CD4-positive, CD25-positive, alpha-beta regulatory T cell (primary cell): ENCODE data around the gene CYP1B1. TPM values are rescaled to one million over a fixed set of nuclear protein-coding genes. Genes with fewer than 3 reads are reported as not detected.

Experiments
- ATAC-seq, 2 donors: fragments of 150-1000 bp; cut with Tn5 transposase; one replicate each; pipeline ENCODE4 v1.10.0; 2021; ENCODE audit warnings: low read depth in 2 of 2, moderate number of reproducible peaks in 2 of 2, moderate library complexity in 1 of 2
- DNase-seq, 3 donors: peaks; one replicate each; pipeline versions ENCODE4 v3.0.0 to v3.0.0-alpha.2; 2012 to 2022; ENCODE audit warnings: mixed read lengths in 1 of 3
- H3K27ac ChIP-seq: one replicate; pipeline ENCODE4 v1.7.0; 2013; ENCODE audit warnings: mild to moderate bottlenecking, low read length; ENCODE audit not compliant: insufficient read depth, poor library complexity, severe bottlenecking
- H3K27me3 ChIP-seq: one replicate; pipeline ENCODE4 v1.7.0; 2013; ENCODE audit warnings: low read length; ENCODE audit not compliant: control insufficient read depth, insufficient read depth
- H3K36me3 ChIP-seq: one replicate; pipeline ENCODE4 v1.7.0; 2013; ENCODE audit warnings: mild to moderate bottlenecking, low read length, moderate library complexity; ENCODE audit not compliant: control insufficient read depth, insufficient read depth
- H3K4me1 ChIP-seq: 2 replicates; pipeline ENCODE4 v1.7.0; 2013; ENCODE audit warnings: mild to moderate bottlenecking, low read length; ENCODE audit not compliant: insufficient read depth, control insufficient read depth, poor library complexity, severe bottlenecking
- H3K4me3 ChIP-seq: one replicate; pipeline ENCODE4 v1.7.0; 2013; ENCODE audit warnings: low read depth, mild to moderate bottlenecking, low read length, moderate library complexity
- H3K9me3 ChIP-seq, 2 experiments: 1 replicate in 1 of 2; 2 replicates in 1 of 2; pipeline ENCODE4 v1.7.0; 2013; ENCODE audit warnings: low read length in 2 of 2, mild to moderate bottlenecking in 1 of 2, moderate library complexity in 1 of 2; ENCODE audit not compliant: control insufficient read depth in 2 of 2
- H3K27ac Mint-ChIP-seq, 3 donors: one replicate each; pipeline ENCODE4 v1.8.0; 2020 to 2022; ENCODE audit warnings: mild to moderate bottlenecking in 3 of 3, mixed read lengths in 3 of 3, moderate library complexity in 2 of 3
- H3K27me3 Mint-ChIP-seq: one replicate; pipeline ENCODE4 v1.8.0; 2022; ENCODE audit warnings: mild to moderate bottlenecking, mixed read lengths
- H3K36me3 Mint-ChIP-seq: one replicate; pipeline ENCODE4 v1.8.0; 2020; ENCODE audit warnings: mixed read lengths
- H3K4me1 Mint-ChIP-seq, 4 donors: one replicate each; pipeline ENCODE4 v1.8.0; 2020 to 2022; ENCODE audit warnings: mixed read lengths in 4 of 4, mild to moderate bottlenecking in 1 of 4
- H3K4me3 Mint-ChIP-seq, 4 donors: one replicate each; pipeline ENCODE4 v1.8.0; 2020 to 2022; ENCODE audit warnings: mild to moderate bottlenecking in 4 of 4, mixed read lengths in 4 of 4, moderate library complexity in 3 of 4
- H3K9me3 Mint-ChIP-seq, 7 donors: one replicate each; pipeline ENCODE4 v1.8.0; 2020 to 2022; ENCODE audit warnings: mixed read lengths in 7 of 7, mild to moderate bottlenecking in 3 of 7, moderate library complexity in 2 of 7
- polyA plus RNA-seq, 4 donors: library from polyadenylated mRNA; unstranded; fragments of 300-500 nt; fragmentation: Illumina TruSeq; gene quantifications; one replicate each; pipeline ENCODE4 v1.2.3, GENCODE V29; 2021
- total RNA-seq: library from RNA; stranded (reverse); gene quantifications from one replicate; pipeline ENCODE4 v1.2.3, GENCODE V29; 2022

The CYP1B1 gene
- total and polyA plus RNA-seq, 5 donors from 2014 or later = 0.09 to 0.36 (median 0.10) TPM; not detected in 2

DNA sequence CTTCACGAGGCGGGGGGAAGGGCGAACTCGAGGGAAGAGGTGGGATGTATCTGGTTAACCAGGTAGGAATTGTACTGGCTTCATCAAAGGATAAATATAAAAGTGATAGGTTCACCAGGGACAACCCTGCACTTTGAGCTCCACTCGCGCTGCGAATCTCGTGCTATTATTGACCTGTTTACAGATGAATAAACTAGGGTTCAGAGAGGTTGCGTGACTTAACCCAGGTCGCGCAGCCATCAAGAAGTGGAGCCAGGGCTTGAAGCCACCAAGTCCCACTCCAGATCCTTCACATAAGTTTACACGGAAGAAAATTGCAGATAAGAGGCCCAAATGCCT is 1.4 kb upstream of the CYP1B1 start:
- no peaks in the 10 kb centered on the region for H3K9me3 ChIP-seq
- H3K4me3 Mint-ChIP-seq = peak overlapping the region in 1 of 4 donors; percentile 10
- peaks cover 13% of the 10 kb centered on the region for H3K4me1 ChIP-seq
- H3K27me3 Mint-ChIP-seq = peaks cover 67% of the 10 kb centered on the region
- no peaks in the 10 kb centered on the region for H3K36me3 ChIP-seq
- no peak overlapping the region for H3K4me3 ChIP-seq
- peaks cover 10% of the 10 kb centered on the region for H3K27me3 ChIP-seq
- H3K27ac Mint-ChIP-seq = no peak overlapping the region
- ATAC-seq (no peak), DNase-seq (no peak)
- no peak overlapping the region for H3K27ac ChIP-seq
- H3K9me3 Mint-ChIP-seq = peaks cover 0 to 2% (median 0%) of the 10 kb centered on the region in 7 donors
- peaks cover 0 to 16% (median 0%) of the 10 kb centered on the region in 4 donors for H3K4me1 Mint-ChIP-seq
- H3K36me3 Mint-ChIP-seq = peaks cover 3% of the 10 kb centered on the region

DNA sequence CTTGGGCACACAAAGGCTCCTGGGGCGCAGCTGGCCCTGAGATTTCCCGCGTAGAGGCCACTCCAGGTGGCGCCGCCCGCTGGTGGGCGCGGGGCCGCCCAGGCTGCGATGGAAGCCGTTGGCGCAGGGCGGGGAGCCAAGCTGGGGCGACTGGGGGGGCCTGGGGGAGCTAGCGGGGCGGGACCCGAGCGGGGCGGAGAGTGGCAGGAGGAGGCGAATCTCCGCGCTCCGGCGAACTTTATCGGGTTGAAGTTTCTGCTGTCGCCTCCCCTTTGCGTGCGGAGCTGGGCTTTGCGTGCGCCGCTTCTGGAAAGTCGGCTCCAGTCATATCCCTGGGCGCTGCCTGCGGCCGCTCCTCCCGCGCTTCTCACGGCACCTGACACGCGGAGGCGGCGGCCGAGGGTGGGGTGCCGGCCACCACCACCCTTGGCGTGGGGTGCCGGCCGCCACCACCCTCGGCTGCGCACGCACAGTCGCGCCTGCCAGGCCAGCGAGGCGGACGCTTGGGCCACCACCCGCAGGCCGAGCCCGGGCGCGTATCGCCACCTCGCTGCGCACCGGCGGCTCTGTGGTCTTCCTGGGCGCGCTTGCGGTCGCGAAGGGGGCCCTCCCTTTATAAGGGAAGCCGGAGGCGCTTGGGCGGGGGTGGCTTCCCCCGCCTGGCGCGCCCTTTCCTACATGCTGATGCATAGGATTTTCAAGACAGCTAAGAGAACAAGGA is 919 bp upstream of the CYP1B1 start:
- Histone ChIP-seq H3K27ac (no peak overlapping the region), H3K4me3 (no peak overlapping the region), H3K4me1 (peaks cover 13% of the 10 kb centered on the region), H3K27me3 (peaks cover 14% of the 10 kb centered on the region), H3K36me3 (no peaks in the 10 kb centered on the region), H3K9me3 (no peaks in the 10 kb centered on the region)
- peaks cover 0 to 2% (median 0%) of the 10 kb centered on the region in 7 donors for H3K9me3 Mint-ChIP-seq
- H3K4me1 Mint-ChIP-seq = peaks cover 0 to 16% (median 0%) of the 10 kb centered on the region in 4 donors
- ATAC-seq (peak; percentile 14 to 35), DNase-seq (peak in 1 of 3 donors; percentile 73)
- H3K36me3 Mint-ChIP-seq = peaks cover 3% of the 10 kb centered on the region
- H3K4me3 Mint-ChIP-seq = no peak overlapping the region
- H3K27me3 Mint-ChIP-seq = peaks cover 68% of the 10 kb centered on the region
- H3K27ac Mint-ChIP-seq = no peak overlapping the region

GRCh38 chr2:38076152-38076709 is 280 bp upstream of the CYP1B1 start:
- peaks cover 65% of the 10 kb centered on the region for H3K27me3 Mint-ChIP-seq
- peak in 1 of 3 donors; percentile 73 for DNase-seq
- peaks cover 13% of the 10 kb centered on the region for H3K4me1 ChIP-seq
- H3K27ac ChIP-seq = no peak overlapping the region
- peaks cover 0 to 2% (median 0%) of the 10 kb centered on the region in 7 donors for H3K9me3 Mint-ChIP-seq
- no peaks in the 10 kb centered on the region for H3K36me3 ChIP-seq
- peaks cover 18% of the 10 kb centered on the region for H3K27me3 ChIP-seq
- H3K4me3 ChIP-seq = no peak overlapping the region
- ATAC-seq = peak; percentile 10 to 25
- no peak overlapping the region for H3K4me3 Mint-ChIP-seq
- no peaks in the 10 kb centered on the region for H3K9me3 ChIP-seq
- H3K27ac Mint-ChIP-seq = no peak overlapping the region
- peaks cover 3% of the 10 kb centered on the region for H3K36me3 Mint-ChIP-seq
- H3K4me1 Mint-ChIP-seq = peaks cover 0 to 16% (median 0%) of the 10 kb centered on the region in 4 donors

DNA sequence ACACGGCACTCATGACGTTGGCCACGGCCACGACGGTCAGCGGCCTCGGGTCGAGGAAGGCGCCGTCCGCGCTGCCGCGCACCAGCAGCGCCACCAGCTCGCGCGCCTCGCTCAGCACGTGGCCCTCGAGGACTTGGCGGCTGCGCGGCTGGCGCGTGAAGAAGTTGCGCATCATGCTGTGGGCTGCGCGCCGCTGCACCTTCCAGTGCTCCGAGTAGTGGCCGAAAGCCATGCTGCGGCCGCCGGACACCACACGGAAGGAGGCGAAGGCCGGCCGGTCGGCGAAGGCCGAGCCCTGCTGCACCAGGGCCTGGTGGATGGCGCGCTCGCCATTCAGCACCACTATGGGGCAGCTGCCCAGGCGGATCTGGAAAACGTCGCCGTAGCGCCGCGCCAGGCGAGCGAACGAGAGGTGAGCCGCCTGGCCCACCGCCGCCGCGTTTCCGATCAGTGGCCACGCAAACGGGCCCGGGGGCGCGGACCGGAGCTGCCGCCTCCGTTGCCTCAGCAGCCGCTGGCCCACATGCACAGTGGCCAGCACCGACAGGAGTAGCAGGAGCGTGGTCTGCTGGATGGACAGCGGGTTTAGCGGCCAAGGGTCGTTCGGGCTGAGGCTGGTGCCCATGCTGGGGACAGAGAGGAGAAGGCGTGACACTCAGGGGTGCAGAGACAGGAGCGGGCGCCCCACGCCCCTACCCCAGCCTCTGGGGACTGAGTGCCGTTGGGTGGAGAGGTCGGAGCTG is 1.0 kb downstream of the CYP1B1 start:
- peaks cover 60% of the 10 kb centered on the region for H3K27me3 Mint-ChIP-seq
- no peak overlapping the region for H3K4me3 Mint-ChIP-seq
- Histone ChIP-seq H3K27ac (no peak overlapping the region), H3K4me1 (peaks cover 13% of the 10 kb centered on the region), H3K36me3 (no peaks in the 10 kb centered on the region), H3K9me3 (no peaks in the 10 kb centered on the region), H3K4me3 (no peak overlapping the region), H3K27me3 (peaks cover 23% of the 10 kb centered on the region)
- no peak overlapping the region for H3K27ac Mint-ChIP-seq
- H3K36me3 Mint-ChIP-seq = peaks cover 3% of the 10 kb centered on the region
- ATAC-seq (no peak), DNase-seq (peak in 1 of 3 donors; percentile 44)
- H3K9me3 Mint-ChIP-seq = peaks cover 0 to 2% (median 0%) of the 10 kb centered on the region in 7 donors
- peaks cover 0 to 16% (median 0%) of the 10 kb centered on the region in 4 donors for H3K4me1 Mint-ChIP-seq

- H3K4me1 ChIP-seq = peaks cover 13% of the 10 kb centered on the region
- Mint-ChIP-seq H3K4me3 (peak overlapping the region in 2 of 4 donors; percentile 54 to 56), H3K27ac (no peak overlapping the region), H3K9me3 (peaks cover 0 to 2% (median 0%) of the 10 kb centered on the region in 7 donors), H3K36me3 (peaks cover 3% of the 10 kb centered on the region), H3K4me1 (peaks cover 0 to 16% (median 0%) of the 10 kb centered on the region in 4 donors), H3K27me3 (peaks cover 55% of the 10 kb centered on the region)
- ATAC-seq (no peak), DNase-seq (peak in 1 of 3 donors; percentile 34)
- no peak overlapping the region for H3K4me3 ChIP-seq
- H3K27me3 ChIP-seq = peaks cover 23% of the 10 kb centered on the region
- no peaks in the 10 kb centered on the region for H3K9me3 ChIP-seq
- H3K36me3 ChIP-seq = no peaks in the 10 kb centered on the region
- no peak overlapping the region for H3K27ac ChIP-seq
Measured at GRCh38 chr2:38074058-38074763, 1.7 kb downstream of the CYP1B1 start.

GRCh38 chr2:38073211-38074057 is 2.5 kb downstream of the CYP1B1 start:
- Mint-ChIP-seq H3K27ac (no peak overlapping the region), H3K27me3 (peaks cover 52% of the 10 kb centered on the region), H3K36me3 (peaks cover 3% of the 10 kb centered on the region), H3K4me3 (peak overlapping the region in 2 of 4 donors; percentile 54 to 56), H3K4me1 (peaks cover 0 to 16% (median 0%) of the 10 kb centered on the region in 4 donors), H3K9me3 (peaks cover 0 to 2% (median 0%) of the 10 kb centered on the region in 7 donors)
- DNase-seq (peak in 1 of 3 donors; percentile 5), ATAC-seq (no peak)
- Histone ChIP-seq H3K36me3 (no peaks in the 10 kb centered on the region), H3K4me1 (peaks cover 13% of the 10 kb centered on the region), H3K27ac (no peak overlapping the region), H3K27me3 (peaks cover 21% of the 10 kb centered on the region), H3K4me3 (no peak overlapping the region), H3K9me3 (no peaks in the 10 kb centered on the region)
